Liver (tissue), 9 donors: ENCODE data around the gene GPR26. TPM values are rescaled to one million over a fixed set of nuclear protein-coding genes. Genes with fewer than 3 reads are reported as not detected.

Source experiments
- DNase-seq: peaks from one replicate; pipeline ENCODE4 v3.0.0-alpha.2; 2017; ENCODE audit warnings: low spot score
- H3K27ac ChIP-seq, 2 donors: one replicate each; pipeline ENCODE4 v1.7.0; 2013; ENCODE audit warnings: inconsistent platforms in 2 of 2, low read length in 2 of 2, control low read depth in 1 of 2, low read depth in 1 of 2, mild to moderate bottlenecking in 1 of 2
- H3K27me3 ChIP-seq, 4 donors: one replicate each; pipeline versions ENCODE4 v1.6.1 to v1.7.0; 2013; ENCODE audit warnings: low read length in 3 of 4, inconsistent platforms in 1 of 4, mild to moderate bottlenecking in 1 of 4, moderate library complexity in 1 of 4; ENCODE audit not compliant: control insufficient read depth in 4 of 4, insufficient read depth in 4 of 4
- H3K36me3 ChIP-seq, 4 donors: one replicate each; pipeline versions ENCODE4 v1.6.1 to v1.7.0; 2013; ENCODE audit warnings: low read length in 3 of 4, mild to moderate bottlenecking in 3 of 4, low read depth in 1 of 4, moderate library complexity in 1 of 4; ENCODE audit not compliant: control insufficient read depth in 4 of 4, insufficient read depth in 3 of 4
- H3K4me1 ChIP-seq, 4 donors: one replicate each; pipeline versions ENCODE4 v1.6.1 to v1.7.0; 2013; ENCODE audit warnings: low read length in 3 of 4, mild to moderate bottlenecking in 3 of 4, moderate library complexity in 1 of 4; ENCODE audit not compliant: control insufficient read depth in 4 of 4, insufficient read depth in 4 of 4
- H3K4me3 ChIP-seq, 3 donors: one replicate each; pipeline versions ENCODE4 v1.6.1 to v1.7.0; 2013; ENCODE audit warnings: low read length in 3 of 3, control low read depth in 1 of 3, low read depth in 1 of 3, mild to moderate bottlenecking in 1 of 3
- H3K9ac ChIP-seq, 2 donors: one replicate each; pipeline ENCODE4 v1.7.0; 2013; ENCODE audit warnings: low read length in 2 of 2, mild to moderate bottlenecking in 2 of 2, moderate library complexity in 2 of 2, control low read depth in 1 of 2, low read depth in 1 of 2
- H3K9me3 ChIP-seq, 4 donors: one replicate each; pipeline versions ENCODE4 v1.6.1 to v1.7.0; 2013; ENCODE audit warnings: low read length in 3 of 4; ENCODE audit not compliant: control insufficient read depth in 4 of 4
- ATF3 ChIP-seq: IDR thresholded peaks from 2 replicates; pipeline ENCODE4 v1.6.1; 2016; ENCODE audit warnings: antibody characterized with exemption
- CTCF ChIP-seq: fragments of 150-350 bp; IDR thresholded peaks from 2 replicates; pipeline ENCODE4 v1.5.1; 2017; ENCODE audit warnings: improper control_type of control experiment, low read depth, low read length; ENCODE audit not compliant: missing input control
- EGR1 ChIP-seq, 2 donors: IDR thresholded peaks; 2 replicates each; pipeline ENCODE4 v1.6.1; 2016 to 2018; ENCODE audit warnings: antibody characterized with exemption in 2 of 2, low read depth in 2 of 2
- FOXA1 ChIP-seq: IDR thresholded peaks from 2 replicates; pipeline ENCODE4 v1.6.1; 2016; ENCODE audit warnings: antibody characterized with exemption
- FOXA2 ChIP-seq: IDR thresholded peaks from 2 replicates; pipeline ENCODE4 v1.6.1; 2016; ENCODE audit warnings: antibody characterized with exemption
- GABPA ChIP-seq, 2 donors: IDR thresholded peaks in 1 of 2; conservative IDR thresholded peaks in 1 of 2; 2 replicates each; pipeline ENCODE4 v1.6.1; 2016; ENCODE audit warnings: antibody characterized with exemption in 2 of 2, mild to moderate bottlenecking in 1 of 2, moderate library complexity in 1 of 2
- HNF4A ChIP-seq, 2 donors: conservative IDR thresholded peaks; 2 replicates each; pipeline ENCODE4 v1.6.1; 2016; ENCODE audit warnings: antibody characterized with exemption in 2 of 2, mild to moderate bottlenecking in 2 of 2
- HNF4G ChIP-seq: IDR thresholded peaks from 2 replicates; pipeline ENCODE4 v1.6.1; 2016; ENCODE audit warnings: antibody characterized with exemption
- JUND ChIP-seq, 2 donors: IDR thresholded peaks; 2 replicates each; pipeline ENCODE4 v1.6.1; 2016; ENCODE audit warnings: antibody characterized with exemption in 2 of 2
- MAX ChIP-seq: IDR thresholded peaks from 2 replicates; pipeline ENCODE4 v1.6.1; 2016; ENCODE audit warnings: antibody characterized with exemption
- NR2F2 ChIP-seq: IDR thresholded peaks from 2 replicates; pipeline ENCODE4 v1.6.1; 2016; ENCODE audit warnings: antibody characterized with exemption
- RAD21 ChIP-seq, 2 donors: IDR thresholded peaks; 2 replicates each; pipeline ENCODE4 v1.6.1; 2016; ENCODE audit warnings: antibody characterized with exemption in 2 of 2, mild to moderate bottlenecking in 2 of 2
- REST ChIP-seq: IDR thresholded peaks from 2 replicates; pipeline ENCODE4 v1.6.1; 2016; ENCODE audit warnings: antibody characterized with exemption, mild to moderate bottlenecking
- RXRA ChIP-seq, 2 donors: IDR thresholded peaks; 2 replicates each; pipeline ENCODE4 v1.6.1; 2017 to 2018; ENCODE audit warnings: antibody characterized with exemption in 2 of 2, mild to moderate bottlenecking in 1 of 2
- SP1 ChIP-seq: IDR thresholded peaks from 2 replicates; pipeline ENCODE4 v1.6.1; 2018; ENCODE audit warnings: antibody characterized with exemption, mild to moderate bottlenecking
- TAF1 ChIP-seq: conservative IDR thresholded peaks from 2 replicates; pipeline ENCODE4 v1.6.1; 2016; ENCODE audit warnings: antibody characterized with exemption, mild to moderate bottlenecking
- YY1 ChIP-seq: IDR thresholded peaks from 2 replicates; pipeline ENCODE4 v1.6.1; 2016; ENCODE audit warnings: antibody characterized with exemption, mild to moderate bottlenecking
- ZBTB33 ChIP-seq: IDR thresholded peaks from 2 replicates; pipeline ENCODE4 v1.6.1; 2016; ENCODE audit warnings: antibody characterized with exemption
- WGBS: extraction: QIAGEN DNeasy Blood & Tissue Kit; methylation state at CpG from one replicate; pipeline ENCODE4 v1.1.7; 2013; 5-methylcytosine and 5-hydroxymethylcytosine counted together
- polyA plus RNA-seq, 2 donors: library from polyadenylated mRNA; stranded (reverse) in 1 of 2; unstranded in 1 of 2; fragments of 200-250 nt in 1 of 2; fragments of >200 nt in 1 of 2; fragmentation: Nextera tagmentation in 1 of 2; extraction: Ambion mirVana in 1 of 2; gene quantifications; one replicate each; pipeline versions ENCODE4 v1.2.1 to v1.2.3, GENCODE V29; 2013 to 2015
- total RNA-seq, 2 donors: library from RNA; depleted of rRNA; stranded (reverse); fragments of >200 nt; gene quantifications; one replicate each; pipeline ENCODE4 v1.2.3, GENCODE V29; 2014
- donor health status: healthy.
- donor health status: healthy.
- donor health status: healthy.
- donor health status: healthy.
- donor health status: healthy.

Gene GPR26
- total and polyA plus RNA-seq, 4 donors, result not detected

- TF ChIP-seq RAD21 (IDR thresholded peaks at IDR 0.05), result no peak
Measured at GRCh38 chr10:123726381-123726780, 60.2 kb downstream of the GPR26 start (continued).

- TF ChIP-seq TAF1 (no peak), ZBTB33 (no peak), RAD21 (IDR thresholded peaks at IDR 0.05) (no peak), REST (no peak), HNF4A (conservative IDR thresholded peaks at IDR 0.05) (no peak), RXRA (IDR thresholded peaks at IDR 0.05) (no peak), SP1 (no peak), GABPA (IDR thresholded peaks at IDR 0.05 in 1 of 2, conservative IDR thresholded peaks at IDR 0.05 in 1 of 2) (no peak), NR2F2 (no peak), ATF3 (no peak), YY1 (no peak), FOXA1 (no peak), CTCF (no peak), JUND (IDR thresholded peaks at IDR 0.05) (no peak), HNF4G (no peak)
- no peaks in the 10 kb centered on the region for H3K4me1 ChIP-seq
- no peak overlapping the region for H3K4me3 ChIP-seq
- H3K27ac ChIP-seq, result no peak overlapping the region
- peaks cover 0 to 6% (median 0%) of the 10 kb centered on the region in 4 donors for H3K27me3 ChIP-seq
- DNase-seq, result no peak
- H3K9ac ChIP-seq, result no peak overlapping the region
- WGBS, result 80% methylated on average over 2 of the region's 2 CpGs
- no peaks in the 10 kb centered on the region for H3K36me3 ChIP-seq
- no peaks in the 10 kb centered on the region for H3K9me3 ChIP-seq
Measured at GRCh38 chr10:123726836-123727235, 60.7 kb downstream of the GPR26 start.

- WGBS, result 64% methylated on average over 6 of the region's 6 CpGs
- no peak for DNase-seq
- no peaks in the 10 kb centered on the region for H3K36me3 ChIP-seq
- no peak for TF ChIP-seq SP1
- no peak for TF ChIP-seq MAX
- TF ChIP-seq NR2F2, result no peak
- no peak for TF ChIP-seq HNF4A (conservative IDR thresholded peaks at IDR 0.05)
- TF ChIP-seq FOXA2, result no peak
- TF ChIP-seq EGR1 (IDR thresholded peaks at IDR 0.05; ENCODE audit: low read depth in 2 of 2), result no peak
- TF ChIP-seq TAF1, result no peak
- TF ChIP-seq FOXA1, result no peak
- TF ChIP-seq ZBTB33, result no peak
- no peak for TF ChIP-seq REST
Measured at GRCh38 chr10:123729523-123729922, 63.4 kb downstream of the GPR26 start.

More at GRCh38 chr10:123729523-123729922, 63.4 kb downstream of the GPR26 start:
- Histone ChIP-seq H3K4me3 (no peak overlapping the region), H3K27me3 (no peaks in the 10 kb centered on the region), H3K9me3 (no peaks in the 10 kb centered on the region), H3K4me1 (no peaks in the 10 kb centered on the region), H3K9ac (no peak overlapping the region), H3K27ac (no peak overlapping the region)
